ENCODE measurements around the gene NAT16. TPM values are rescaled to one million over a fixed set of nuclear protein-coding genes. Genes with fewer than 3 reads are reported as not detected.
A peak's percentile ranks its signal among the peaks of the same experiment; 100 is the strongest.

Gene NAT16
- total RNA-seq, 3 donors from 2014 or later = not detected

- Histone ChIP-seq H3K4me3 (no peak overlapping the region), H3K36me3 (ENCODE audit: low read depth) (no peaks in the 10 kb centered on the region), H3K9me3 (no peaks in the 10 kb centered on the region), H3K4me1 (ENCODE audit: low read depth) (no peaks in the 10 kb centered on the region)
- intact Hi-C loops (cut with DNase I, micrococcal nuclease) = no loop called here
- ATAC-seq = no peak
- no peak for DNase-seq
- TF ChIP-seq CTCF (IDR thresholded peaks at IDR 0.05) = no peak
Measured at GRCh38 chr7:101127460-101128039, 52.5 kb downstream of the NAT16 start.

- Histone ChIP-seq H3K9me3 (no peaks in the 10 kb centered on the region), H3K36me3 (ENCODE audit: low read depth) (no peaks in the 10 kb centered on the region), H3K4me1 (ENCODE audit: low read depth) (no peaks in the 10 kb centered on the region), H3K4me3 (no peak within 1 kb of the TSS)
- DNase-seq (peak; percentile 62 to 82 (median 66)), ATAC-seq (peak; percentile 76)
- no peak for TF ChIP-seq CTCF (IDR thresholded peaks at IDR 0.05)
- intact Hi-C loops (cut with DNase I, micrococcal nuclease) = no loop called here
Measured at GRCh38 chr7:101126651-101127459, 53.2 kb downstream of the NAT16 start, which contains the start of gene SERPINE1. TSS of gene SERPINE1 (plus strand) at chr7:101127104. CDS start at chr7:101128394, 1,290 bp downstream.

GRCh38 chr7:101125989-101126650 lies 54.0 kb downstream of the NAT16 start:
- no peak overlapping the region for H3K4me3 ChIP-seq
- no peak for TF ChIP-seq CTCF (IDR thresholded peaks at IDR 0.05)
- no peaks in the 10 kb centered on the region for H3K36me3 ChIP-seq (ENCODE audit: low read depth)
- no peaks in the 10 kb centered on the region for H3K4me1 ChIP-seq (ENCODE audit: low read depth)
- DNase-seq (peak; percentile 42 to 61 (median 59)), ATAC-seq (peak; percentile 19)
- H3K9me3 ChIP-seq = no peaks in the 10 kb centered on the region
- intact Hi-C loops (cut with DNase I, micrococcal nuclease) = no loop called here

- ATAC-seq (no peak), DNase-seq (no peak)
- intact Hi-C loops (cut with DNase I, micrococcal nuclease) = no loop called here
- Histone ChIP-seq H3K4me1 (ENCODE audit: low read depth) (no peaks in the 10 kb centered on the region), H3K9me3 (no peaks in the 10 kb centered on the region), H3K36me3 (ENCODE audit: low read depth) (no peaks in the 10 kb centered on the region), H3K4me3 (no peak overlapping the region)
- TF ChIP-seq CTCF (IDR thresholded peaks at IDR 0.05) = no peak
Measured at GRCh38 chr7:101124376-101125056, 55.6 kb downstream of the NAT16 start.

GRCh38 chr7:101123703-101124068 lies 56.4 kb downstream of the NAT16 start:
- no peak for TF ChIP-seq CTCF (IDR thresholded peaks at IDR 0.05)
- intact Hi-C loops (cut with DNase I, micrococcal nuclease) = no loop called here
- DNase-seq = no peak
- no peaks in the 10 kb centered on the region for H3K9me3 ChIP-seq
- no peak for ATAC-seq
- H3K4me3 ChIP-seq = no peak overlapping the region
- H3K4me1 ChIP-seq (ENCODE audit: low read depth) = no peaks in the 10 kb centered on the region
- no peaks in the 10 kb centered on the region for H3K36me3 ChIP-seq (ENCODE audit: low read depth)

Measured in mucosa of descending colon (tissue), 3 donors.